Keratinocyte (primary cell): ENCODE data around the gene DOCK3. TPM values are rescaled to one million over a fixed set of nuclear protein-coding genes. Genes with fewer than 3 reads are reported as not detected.
"Not testable (repeated sequence)": the region's sequence is repeated elsewhere in the genome, so short reads cannot be mapped to it uniquely, and the experiment has no call there.

ENCODE experiments used
- DNase-seq: peaks from one replicate; pipeline ENCODE4 v3.0.0-alpha.2; 2011; ENCODE audit warnings: low read depth, missing footprints, low spot score
- FAIRE-seq: peaks from 2 replicates; lab custom pipeline; 2011; peaks lifted over from hg19 to GRCh38; lab: Jason Lieb, UNC
- H2AFZ ChIP-seq: 2 replicates; pipeline ENCODE4 v1.6.0; 2012; ENCODE audit warnings: low read length, control low read depth, inconsistent platforms; ENCODE audit not compliant: control insufficient read depth
- H3K27ac ChIP-seq: 2 replicates; pipeline ENCODE4 v1.5.1; 2011; ENCODE audit warnings: low read length; ENCODE audit not compliant: control insufficient read depth, insufficient read depth
- H3K27me3 ChIP-seq: 3 replicates; pipeline ENCODE4 v1.6.0; 2011; ENCODE audit warnings: low read length; ENCODE audit not compliant: control insufficient read depth, insufficient read depth; ENCODE audit errors: extremely low read depth
- H3K36me3 ChIP-seq, 2 experiments: 2 replicates in 1 of 2; 3 replicates in 1 of 2; pipeline ENCODE4 v1.5.1; 2011; ENCODE audit warnings: low read length in 2 of 2, mild to moderate bottlenecking in 1 of 2; ENCODE audit not compliant: control insufficient read depth in 2 of 2, insufficient read depth in 2 of 2; ENCODE audit errors: extremely low read depth in 1 of 2
- H3K4me1 ChIP-seq: 3 replicates; pipeline ENCODE4 v1.5.1; 2011; ENCODE audit warnings: low read length; ENCODE audit not compliant: control insufficient read depth, insufficient read depth; ENCODE audit errors: extremely low read depth
- H3K4me2 ChIP-seq: 3 replicates; pipeline ENCODE4 v1.6.0; 2011; ENCODE audit warnings: low read depth, low read length; ENCODE audit not compliant: control insufficient read depth, insufficient read depth; ENCODE audit errors: extremely low read depth
- H3K4me3 ChIP-seq, 3 experiments: fragments of 200-600 bp in 1 of 3; sonication (generic) in 1 of 3; 2 replicates in 2 of 3; 3 replicates in 1 of 3; pipeline ENCODE4 v1.5.1; 2011 to 2016; ENCODE audit warnings: low read length in 3 of 3, mild to moderate bottlenecking in 3 of 3, control low read depth in 2 of 3, inconsistent platforms in 1 of 3, low read depth in 1 of 3, mixed read lengths in 1 of 3, mixed run types in 1 of 3, moderate library complexity in 1 of 3; ENCODE audit not compliant: control insufficient read depth in 2 of 3, insufficient read depth in 2 of 3; ENCODE audit errors: extremely low read depth in 1 of 3
- H3K79me2 ChIP-seq: 2 replicates; pipeline ENCODE4 v1.6.0; 2012; ENCODE audit warnings: low read length; ENCODE audit not compliant: control insufficient read depth, insufficient read depth
- H3K9ac ChIP-seq: 3 replicates; pipeline ENCODE4 v1.6.0; 2011; ENCODE audit warnings: low read length; ENCODE audit not compliant: control insufficient read depth, insufficient read depth; ENCODE audit errors: extremely low read depth
- H3K9me1 ChIP-seq: 3 replicates; pipeline ENCODE4 v1.6.0; 2011; ENCODE audit warnings: low read length; ENCODE audit not compliant: control insufficient read depth, insufficient read depth; ENCODE audit errors: extremely low read depth
- H3K9me3 ChIP-seq: 2 replicates; pipeline ENCODE4 v1.5.1; 2012; ENCODE audit warnings: low read depth, low read length; ENCODE audit not compliant: control insufficient read depth
- H4K20me1 ChIP-seq: 3 replicates; pipeline ENCODE4 v1.6.0; 2011; ENCODE audit warnings: low read length; ENCODE audit not compliant: control insufficient read depth, insufficient read depth; ENCODE audit errors: extremely low read depth
- CTCF ChIP-seq, 3 experiments: IDR thresholded peaks in 1 of 3; conservative IDR thresholded peaks in 1 of 3; optimal IDR thresholded peaks in 1 of 3; 2 replicates in 2 of 3; 3 replicates in 1 of 3; pipeline versions ENCODE3 to v1.5.1; 2011; ENCODE audit warnings: low read length in 3 of 3, mild to moderate bottlenecking in 3 of 3, moderate library complexity in 2 of 3, control low read depth in 1 of 3, inconsistent platforms in 1 of 3; ENCODE audit not compliant: insufficient read depth in 2 of 3; ENCODE audit errors: extremely low read depth in 1 of 3
- EZH2 ChIP-seq: IDR thresholded peaks from one replicate; pipeline ENCODE4 v1.6.1; 2012; ENCODE audit warnings: inconsistent platforms, mild to moderate bottlenecking, low read length, moderate library complexity
- dilution Hi-C: fragments of 300-500 bp; cut with MboI; formaldehyde crosslinking; loops from one replicate; pipeline ENCODE4 v1.7.0; 2020; ENCODE audit warnings: low sequenced_read_pairs; ENCODE audit not compliant: extremely low pct_ligation_motif_present
- polyA plus RNA-seq, 5 experiments: library from polyadenylated mRNA; depleted of rRNA in 3 of 5; stranded (reverse) in 3 of 5; stranded (forward) in 1 of 5; unstranded in 1 of 5; fragments of >200 nt; gene quantifications; 1 replicate in 1 of 5; 2 replicates in 3 of 5; 3 replicates in 1 of 5; pipeline versions ENCODE4 v1.2.1 to v1.2.3, GENCODE V29; 2011 to 2012; ENCODE audit warnings: missing spikeins in 2 of 5, low read depth in 1 of 5, low replicate concordance in 1 of 5

DOCK3 gene
- polyA plus RNA-seq, 1 donor (not counting 4 experiments of a cell fraction or from before 2014, with no cell fraction given): 0.10 TPM

DNA sequence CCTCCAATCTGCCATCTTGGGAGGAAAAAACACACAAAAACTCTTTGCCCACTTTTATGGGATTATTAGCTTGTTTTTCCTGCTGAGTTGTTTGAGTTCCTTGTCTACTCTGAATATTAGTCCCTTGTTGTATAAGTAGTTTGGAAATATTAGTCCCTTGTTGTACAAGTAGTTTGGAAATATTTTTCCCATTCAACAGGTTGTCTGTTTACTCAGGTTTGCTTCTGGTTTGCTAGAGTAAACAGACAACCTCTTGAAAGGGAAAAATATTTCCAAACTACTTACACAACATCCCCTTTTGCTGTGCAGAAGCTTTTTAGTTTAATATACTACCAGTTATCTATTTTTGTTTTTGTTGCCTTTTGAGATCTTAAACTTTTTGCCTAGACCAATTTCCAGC lies 517.0 kb downstream of the DOCK3 start:
- Histone ChIP-seq H3K36me3 (no peaks in the 10 kb centered on the region), H3K4me1 (no peaks in the 10 kb centered on the region), H3K27ac (no peak overlapping the region), H3K9me1 (no peaks in the 10 kb centered on the region), H3K9ac (no peak overlapping the region), H3K27me3 (no peaks in the 10 kb centered on the region), H3K4me3 (no peak overlapping the region), H4K20me1 (no peaks in the 10 kb centered on the region), H3K4me2 (no peak overlapping the region), H2AFZ (no peak overlapping the region), H3K9me3 (no peaks in the 10 kb centered on the region), H3K79me2 (no peaks in the 10 kb centered on the region)
- no peak for FAIRE-seq
- dilution Hi-C loops: no loop called here
- TF ChIP-seq CTCF (optimal IDR thresholded peaks at IDR 0.05 in 1 of 3, IDR thresholded peaks at IDR 0.05 in 1 of 3, conservative IDR thresholded peaks at IDR 0.05 in 1 of 3; ENCODE audit: extremely low read depth in 1 of 3, insufficient read depth in 2 of 3, low read length in 3 of 3) (no peak), EZH2 (no peak)
- no peak for DNase-seq

DNA sequence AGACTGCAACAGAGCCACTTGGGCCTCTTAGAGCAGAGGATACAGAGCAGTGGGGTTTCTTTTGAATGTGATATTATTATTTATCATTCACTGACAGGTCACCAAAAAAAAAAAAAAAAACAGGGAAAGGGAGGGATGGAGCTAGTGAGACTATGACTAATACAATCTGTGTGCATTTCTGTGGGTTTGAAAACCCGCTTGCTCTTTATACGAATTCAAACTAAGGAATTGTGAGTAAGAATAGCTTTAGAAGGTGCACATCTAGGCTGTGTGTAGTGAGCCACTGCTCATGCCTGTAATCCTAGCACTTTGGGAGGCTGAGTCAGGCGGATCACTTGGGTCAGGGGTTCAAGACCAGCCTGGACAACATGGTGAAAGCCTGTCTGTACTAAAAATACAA lies 523.8 kb downstream of the DOCK3 start:
- Histone ChIP-seq H3K9me1 (no peaks in the 10 kb centered on the region), H3K27ac (no peak overlapping the region), H3K79me2 (no peaks in the 10 kb centered on the region), H3K9me3 (no peaks in the 10 kb centered on the region), H3K4me3 (no peak overlapping the region), H3K4me2 (no peak overlapping the region), H3K4me1 (no peaks in the 10 kb centered on the region), H2AFZ (no peak overlapping the region), H3K27me3 (no peaks in the 10 kb centered on the region), H4K20me1 (no peaks in the 10 kb centered on the region), H3K36me3 (no peaks in the 10 kb centered on the region), H3K9ac (no peak overlapping the region)
- no peak for TF ChIP-seq CTCF (optimal IDR thresholded peaks at IDR 0.05 in 1 of 3, IDR thresholded peaks at IDR 0.05 in 1 of 3, conservative IDR thresholded peaks at IDR 0.05 in 1 of 3; ENCODE audit: extremely low read depth in 1 of 3, insufficient read depth in 2 of 3, low read length in 3 of 3)
- no peak for TF ChIP-seq EZH2
- DNase-seq (no peak), FAIRE-seq (no peak)
- dilution Hi-C loops: no loop called here

GRCh38 chr3:51199296-51199695 lies 524.6 kb downstream of the DOCK3 start:
- H3K9me3 ChIP-seq, H3K4me2 ChIP-seq, H3K79me2 ChIP-seq, H3K27ac ChIP-seq, H4K20me1 ChIP-seq, H3K4me3 ChIP-seq, H2AFZ ChIP-seq, FAIRE-seq, H3K27me3 ChIP-seq, H3K4me1 ChIP-seq, DNase-seq, H3K9me1 ChIP-seq, dilution Hi-C loops, H3K36me3 ChIP-seq, H3K9ac ChIP-seq: not testable (repeated sequence)
